Tibial nerve (tissue), 3 donors: ENCODE measurements around the gene MCC.

Experiments used
- CTCF ChIP-seq, 5 experiments: fragments of 200-600 bp in 3 of 5; fragments of 450-650 bp in 2 of 5; sonication (generic) in 3 of 5; IDR thresholded peaks; one replicate each; pipeline ENCODE4 v1.5.1; 2016 to 2019; ENCODE audit warnings: antibody characterized with exemption in 5 of 5, mild to moderate bottlenecking in 3 of 5, moderate library complexity in 2 of 5
- POLR2A ChIP-seq, 2 donors: fragments of 450-650 bp; IDR thresholded peaks; one replicate each; pipeline ENCODE4 v1.6.1; 2017; ENCODE audit warnings: antibody characterized with exemption in 2 of 2, mild to moderate bottlenecking in 2 of 2, moderate library complexity in 2 of 2

GRCh38 chr5:113390224-113390623, 98.0 kb downstream of the MCC start:
- no peak for TF ChIP-seq CTCF (IDR thresholded peaks at IDR 0.05)
- TF ChIP-seq POLR2A (IDR thresholded peaks at IDR 0.05): no peak
